MCF 10A (cell line): Measurements from ENCODE around the gene GTSE1. TPM values are rescaled to one million over a fixed set of nuclear protein-coding genes. Genes with fewer than 3 reads are reported as not detected.

Source experiments
- BruUV-seq: library from RNA; stranded (reverse); fragments of 400-500 nt; replicated peaks from 2 replicates; lab custom pipeline; 2021; lab: Mats Ljungman, UMichigan
- CTCF ChIA-PET: fragments of 300-600 bp; sonication (Branson Sonifier 250); formaldehyde crosslinking; extraction: SDS; loops from one replicate; lab custom pipeline; 2021; ENCODE audit warnings: antibody characterized with exemption, inconsistent platforms; lab: Yijun Ruan, JAX
- POLR2A ChIA-PET: fragments of 300-600, 350-650 bp; sonication (Branson Sonifier 250); formaldehyde crosslinking; extraction: SDS; loops from one replicate; lab custom pipeline; 2020; ENCODE audit warnings: antibody characterized with exemption, inconsistent platforms; lab: Yijun Ruan, JAX
- DNase-seq: peaks from one replicate; pipeline ENCODE4 v3.0.0-alpha.2; 2018; ENCODE audit not compliant: unreplicated experiment
- H3K27ac Mint-ChIP-seq: one replicate; pipeline ENCODE4 v1.8.0; 2022; ENCODE audit warnings: mild to moderate bottlenecking, low read depth, mixed read lengths; ENCODE audit not compliant: unreplicated experiment
- H3K27me3 Mint-ChIP-seq: one replicate; pipeline ENCODE4 v1.8.0; 2022; ENCODE audit warnings: mixed read lengths; ENCODE audit not compliant: insufficient read depth, unreplicated experiment
- H3K36me3 Mint-ChIP-seq: one replicate; pipeline ENCODE4 v1.8.0; 2022; ENCODE audit warnings: mild to moderate bottlenecking, moderate library complexity, mixed read lengths; ENCODE audit not compliant: insufficient read depth, unreplicated experiment
- H3K4me1 Mint-ChIP-seq: one replicate; pipeline ENCODE4 v1.8.0; 2022; ENCODE audit warnings: mixed read lengths; ENCODE audit not compliant: insufficient read depth, unreplicated experiment
- H3K4me3 Mint-ChIP-seq: one replicate; pipeline ENCODE4 v1.8.0; 2022; ENCODE audit warnings: mild to moderate bottlenecking, moderate library complexity, mixed read lengths; ENCODE audit not compliant: unreplicated experiment
- H3K9me3 Mint-ChIP-seq: one replicate; pipeline ENCODE4 v1.8.0; 2022; ENCODE audit warnings: mixed read lengths; ENCODE audit not compliant: unreplicated experiment
- CTCF ChIP-seq: fragments of 200-600 bp; IDR thresholded peaks from one replicate; pipeline ENCODE4 v1.8.0; 2022; ENCODE audit warnings: antibody characterized with exemption, mild to moderate bottlenecking; ENCODE audit not compliant: unreplicated experiment
- intact Hi-C: fragments of 100-400 bp; cut with micrococcal nuclease; formaldehyde crosslinking; loops from 2 replicates; pipeline ENCODE4 v1.14.1; 2022
- total RNA-seq: library from RNA; stranded (reverse); gene quantifications from 2 replicates; pipeline ENCODE4 v1.2.3, GENCODE V29; 2022

Gene GTSE1
- total RNA-seq, 1 experiment from 2014 or later = 19.9 TPM

- H3K4me1 Mint-ChIP-seq = peaks cover 10% of the 10 kb centered on the region
- intact Hi-C loops = loop anchor here (10.0 kb wide), 1 partner anchor 80 kb away; no protein-coding TSS in a partner anchor
- no peak for TF ChIP-seq CTCF
- ChIA-PET POLR2A (interaction anchor here (0.6 kb wide), 1 partner anchor 34 kb away, joined by 4 read pairs; no protein-coding TSS in a partner anchor), CTCF (interaction anchor here (4.4 kb wide), 1 partner anchor 7 kb away, joined by 18 read pairs; no protein-coding TSS in a partner anchor)
- no peak overlapping the region for H3K4me3 Mint-ChIP-seq
- no peak overlapping the region for H3K27ac Mint-ChIP-seq
- no TSS peak for BruUV-seq
- no peaks in the 10 kb centered on the region for H3K9me3 Mint-ChIP-seq
- H3K36me3 Mint-ChIP-seq = peaks cover 57% of the 10 kb centered on the region
- no peaks in the 10 kb centered on the region for H3K27me3 Mint-ChIP-seq
- DNase-seq = no peak
Measured at GRCh38 chr22:46374663-46375474, 78.2 kb downstream of the GTSE1 start.

GRCh38 chr22:46376111-46376510, 79.4 kb downstream of the GTSE1 start:
- Mint-ChIP-seq H3K4me1 (peaks cover 10% of the 10 kb centered on the region), H3K27me3 (no peaks in the 10 kb centered on the region), H3K36me3 (peaks cover 60% of the 10 kb centered on the region), H3K27ac (no peak overlapping the region), H3K4me3 (no peak overlapping the region), H3K9me3 (no peaks in the 10 kb centered on the region)
- CTCF ChIA-PET = interaction anchor here (4.4 kb wide), 1 partner anchor 9 kb away, joined by 18 read pairs; no protein-coding TSS in a partner anchor
- no peak for DNase-seq
- POLR2A ChIA-PET = no interaction called here
- intact Hi-C loops = loop anchor here (10.0 kb wide), 1 partner anchor 79 kb away; no protein-coding TSS in a partner anchor
- no peak for TF ChIP-seq CTCF
- no TSS peak for BruUV-seq

- no peak for TF ChIP-seq CTCF
- intact Hi-C loops = loop anchor here (10.0 kb wide), 1 partner anchor 78 kb away; no protein-coding TSS in a partner anchor
- no TSS peak for BruUV-seq
- H3K9me3 Mint-ChIP-seq = no peaks in the 10 kb centered on the region
- peaks cover 68% of the 10 kb centered on the region for H3K36me3 Mint-ChIP-seq
- no peak for DNase-seq
- peaks cover 4% of the 10 kb centered on the region for H3K4me1 Mint-ChIP-seq
- no peak overlapping the region for H3K4me3 Mint-ChIP-seq
- POLR2A ChIA-PET = no interaction called here
- CTCF ChIA-PET = interaction anchor here (1.6 to 4.4 kb wide), 2 partner anchors 10 to 165 kb away, joined by 6 to 18 read pairs; no protein-coding TSS in a partner anchor
- no peak overlapping the region for H3K27ac Mint-ChIP-seq
- H3K27me3 Mint-ChIP-seq = no peaks in the 10 kb centered on the region
Measured at GRCh38 chr22:46376908-46377524, 80.3 kb downstream of the GTSE1 start.
